AG04450 (cell line): ENCODE data around the gene PGM1. TPM values are rescaled to one million over a fixed set of nuclear protein-coding genes. Genes with fewer than 3 reads are reported as not detected.

Experiments
- CTCF ChIA-PET: fragments of 300-600, 350-600 bp; formaldehyde crosslinking; extraction: SDS; loops from one replicate; lab custom pipeline; 2022; ENCODE audit warnings: antibody characterized with exemption, inconsistent platforms; lab: Charles Lee
- POLR2A ChIA-PET: fragments of 350-600 bp; formaldehyde crosslinking; extraction: SDS; loops from one replicate; lab custom pipeline; 2021; ENCODE audit warnings: antibody characterized with exemption, inconsistent platforms; lab: Yijun Ruan, JAX
- DNase-seq: peaks from one replicate; pipeline ENCODE4 v3.0.0-alpha.2; 2011; ENCODE audit warnings: low read depth, low spot score
- H3K27ac ChIP-seq: one replicate; pipeline ENCODE4 v1.5.1; 2012; ENCODE audit warnings: low read depth, low read length, control low read depth
- H3K27me3 ChIP-seq: one replicate; pipeline ENCODE4 v1.6.0; 2012; ENCODE audit warnings: low read length; ENCODE audit not compliant: control insufficient read depth, insufficient read depth
- H3K4me3 ChIP-seq: 2 replicates; pipeline ENCODE4 v1.5.1; 2011; ENCODE audit warnings: mild to moderate bottlenecking, low read depth, low read length, control low read depth
- H3K9me3 ChIP-seq: 2 replicates; pipeline ENCODE4 v1.5.1; 2012; ENCODE audit warnings: low read length; ENCODE audit not compliant: control insufficient read depth, insufficient read depth
- polyA plus RNA-seq: library from polyadenylated mRNA; depleted of rRNA; stranded (reverse); fragments of >200 nt; gene quantifications from 2 replicates; pipeline ENCODE4 v1.2.3, GENCODE V29; 2011
- TF ChIP-seq, protein P1 (sequence below): IDR thresholded peaks from 2 replicates; pipeline ENCODE4 v1.5.1; 2011; ENCODE audit warnings: low read depth, low read length, control low read depth, inconsistent platforms

The PGM1 gene
- polyA plus RNA-seq, 1 experiment: 25.0 TPM

DNA sequence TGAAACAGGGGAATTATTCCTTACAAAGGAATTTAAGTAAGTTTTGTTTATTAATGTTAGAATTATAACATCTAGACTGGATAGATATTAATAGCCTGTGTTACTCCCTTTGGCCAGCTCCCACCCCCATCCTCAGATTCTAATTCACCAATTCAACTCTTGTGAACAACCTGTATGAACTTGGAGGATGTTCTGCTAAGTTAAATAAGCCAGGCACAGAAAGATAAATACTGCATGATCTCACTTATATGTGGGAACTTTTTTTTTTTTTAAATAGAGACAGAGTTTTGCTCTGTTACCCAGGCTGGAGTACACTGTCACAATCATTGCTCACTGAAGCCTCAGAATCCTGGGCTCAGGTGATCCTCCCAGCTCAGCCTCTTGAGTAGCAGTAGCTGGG lies 37.7 kb upstream of the PGM1 start:
- no peak overlapping the region for H3K27ac ChIP-seq
- no peaks in the 10 kb centered on the region for H3K9me3 ChIP-seq
- ChIA-PET POLR2A (no interaction called here), CTCF (interaction anchor here (0.5 to 5.1 kb wide), 8 partner anchors 8 to 1133 kb away, joined by 3 to 49 read pairs (median 6); no protein-coding TSS in a partner anchor)
- DNase-seq: no peak
- no peak overlapping the region for H3K4me3 ChIP-seq
- TF ChIP-seq, protein P1, sequence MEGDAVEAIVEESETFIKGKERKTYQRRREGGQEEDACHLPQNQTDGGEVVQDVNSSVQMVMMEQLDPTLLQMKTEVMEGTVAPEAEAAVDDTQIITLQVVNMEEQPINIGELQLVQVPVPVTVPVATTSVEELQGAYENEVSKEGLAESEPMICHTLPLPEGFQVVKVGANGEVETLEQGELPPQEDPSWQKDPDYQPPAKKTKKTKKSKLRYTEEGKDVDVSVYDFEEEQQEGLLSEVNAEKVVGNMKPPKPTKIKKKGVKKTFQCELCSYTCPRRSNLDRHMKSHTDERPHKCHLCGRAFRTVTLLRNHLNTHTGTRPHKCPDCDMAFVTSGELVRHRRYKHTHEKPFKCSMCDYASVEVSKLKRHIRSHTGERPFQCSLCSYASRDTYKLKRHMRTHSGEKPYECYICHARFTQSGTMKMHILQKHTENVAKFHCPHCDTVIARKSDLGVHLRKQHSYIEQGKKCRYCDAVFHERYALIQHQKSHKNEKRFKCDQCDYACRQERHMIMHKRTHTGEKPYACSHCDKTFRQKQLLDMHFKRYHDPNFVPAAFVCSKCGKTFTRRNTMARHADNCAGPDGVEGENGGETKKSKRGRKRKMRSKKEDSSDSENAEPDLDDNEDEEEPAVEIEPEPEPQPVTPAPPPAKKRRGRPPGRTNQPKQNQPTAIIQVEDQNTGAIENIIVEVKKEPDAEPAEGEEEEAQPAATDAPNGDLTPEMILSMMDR: no peak
- H3K27me3 ChIP-seq: no peaks in the 10 kb centered on the region

DNA sequence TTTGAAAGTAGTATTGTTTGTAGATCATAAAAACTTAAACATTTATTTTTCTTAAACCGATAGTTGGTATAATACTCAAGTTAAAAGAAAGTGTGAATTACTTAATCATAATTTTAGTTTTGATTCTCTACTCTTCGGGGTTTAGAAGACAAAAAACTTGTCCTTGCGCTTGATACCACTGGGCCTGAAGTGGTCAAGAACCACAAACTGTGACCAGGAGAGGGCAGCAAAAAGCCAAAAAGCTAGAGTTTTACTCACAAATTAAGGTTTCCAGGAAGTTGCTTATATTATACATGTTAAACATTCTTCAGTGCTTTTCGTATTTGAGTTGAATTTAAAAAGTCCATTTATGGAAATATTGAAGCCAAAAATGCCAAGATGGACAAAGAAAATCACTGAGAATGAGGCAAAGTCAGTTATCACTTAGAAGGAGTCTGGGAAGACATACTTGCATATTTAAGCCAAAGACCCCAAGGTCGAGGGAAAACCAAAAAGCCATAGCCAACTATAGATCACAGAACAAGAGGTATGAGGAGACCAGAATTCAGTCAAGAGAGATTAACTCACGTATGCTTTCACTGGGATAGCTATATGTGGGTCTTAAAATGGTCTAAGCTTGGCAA lies 35.7 kb upstream of the PGM1 start:
- POLR2A ChIA-PET: no interaction called here
- TF ChIP-seq, protein P1: peak; percentile 71
- peak; percentile 8 for DNase-seq

DNA sequence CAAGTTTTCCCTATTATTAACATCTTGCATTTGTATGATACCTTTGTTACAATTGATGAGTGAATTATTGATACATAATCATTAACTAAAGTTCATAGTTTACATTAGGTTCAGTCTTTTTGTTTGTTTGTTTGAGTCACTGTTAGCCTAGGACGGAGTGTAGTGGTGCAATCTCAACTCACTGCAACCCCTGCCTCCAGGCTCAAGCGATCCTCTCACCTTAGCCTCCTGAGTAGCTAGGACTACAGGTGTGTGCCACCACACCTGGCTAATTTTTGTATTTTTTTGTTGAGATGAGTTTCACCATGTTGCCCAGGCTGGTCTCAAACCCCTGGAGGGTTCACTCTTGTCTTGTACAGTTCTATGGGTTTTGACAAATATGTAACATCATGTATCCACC lies 33.9 kb upstream of the PGM1 start:
- H3K4me3 ChIP-seq: no peak overlapping the region
- no peak for DNase-seq
- H3K27me3 ChIP-seq: no peaks in the 10 kb centered on the region
- CTCF ChIA-PET: interaction anchor here (1.4 kb wide), 1 partner anchor 82 kb away, joined by 3 read pairs; no protein-coding TSS in a partner anchor
- TF ChIP-seq, protein P1: no peak
- no peaks in the 10 kb centered on the region for H3K9me3 ChIP-seq
- POLR2A ChIA-PET: no interaction called here
- no peak overlapping the region for H3K27ac ChIP-seq

More for the DNA sequence above, 35.7 kb upstream of the PGM1 start:
- CTCF ChIA-PET: interaction anchor here (0.5 to 5.1 kb wide), 19 partner anchors 9 to 1166 kb away, joined by 3 to 49 read pairs (median 5); partner anchors contain the start of gene PGM1
- Histone ChIP-seq H3K9me3 (no peaks in the 10 kb centered on the region), H3K27me3 (no peaks in the 10 kb centered on the region), H3K27ac (no peak overlapping the region), H3K4me3 (no peak overlapping the region)

DNA sequence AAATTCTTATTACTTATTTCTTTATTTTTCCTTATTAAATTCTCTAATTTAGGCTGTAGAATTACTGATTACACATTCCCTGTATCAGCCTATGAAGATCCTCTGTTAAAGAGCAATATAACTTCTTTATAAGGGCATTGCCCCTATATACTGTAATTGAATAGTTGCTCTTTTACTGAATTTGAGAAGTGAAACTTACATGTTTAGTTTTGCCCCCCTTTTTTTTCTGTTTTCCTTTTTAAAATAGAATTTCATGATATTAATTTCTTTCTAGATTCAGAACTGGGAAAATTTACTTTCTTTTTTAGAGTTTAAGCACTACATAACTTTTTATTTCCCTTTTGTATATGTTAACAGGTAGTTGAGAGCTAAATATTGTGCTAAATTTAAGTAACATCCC lies 29.5 kb upstream of the PGM1 start:
- Histone ChIP-seq H3K27me3 (no peaks in the 10 kb centered on the region), H3K4me3 (no peak overlapping the region), H3K9me3 (no peaks in the 10 kb centered on the region), H3K27ac (no peak overlapping the region)
- ChIA-PET POLR2A (no interaction called here), CTCF (interaction anchor here (0.9 to 1.3 kb wide), 2 partner anchors 9 to 683 kb away, joined by 3 to 4 read pairs; no protein-coding TSS in a partner anchor)
- TF ChIP-seq, protein P1: no peak
- DNase-seq: no peak

DNA sequence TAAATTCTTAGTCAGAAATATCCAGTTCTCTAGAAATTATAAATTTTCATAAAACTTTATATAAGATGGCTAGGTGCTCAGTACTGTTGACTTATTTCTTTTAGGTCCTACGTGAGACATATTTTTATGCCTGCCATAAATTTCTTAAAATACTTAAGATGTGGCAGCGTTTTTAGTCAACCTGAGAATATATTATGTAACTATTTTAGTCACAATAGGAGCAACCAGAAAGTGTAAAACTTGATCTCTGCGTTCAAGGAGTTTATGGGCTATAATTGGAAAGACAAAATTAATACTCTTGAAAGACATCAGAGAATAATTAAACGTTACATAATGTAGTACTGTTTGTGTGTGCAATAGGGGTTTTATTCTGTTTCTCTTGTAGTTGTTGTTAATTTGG lies 24.1 kb upstream of the PGM1 start:
- no peak overlapping the region for H3K4me3 ChIP-seq
- no peak for DNase-seq
- TF ChIP-seq, protein P1: no peak
- H3K27me3 ChIP-seq: no peaks in the 10 kb centered on the region
- H3K27ac ChIP-seq: no peak overlapping the region
- ChIA-PET CTCF (interaction anchor here (1.0 to 2.6 kb wide), 2 partner anchors 12 to 13 kb away, joined by 3 to 18 read pairs; no protein-coding TSS in a partner anchor), POLR2A (no interaction called here)
- H3K9me3 ChIP-seq: no peaks in the 10 kb centered on the region
